Large intestine (tissue), 3 donors: ENCODE measurements around the gene C10orf90. TPM values are rescaled to one million over a fixed set of nuclear protein-coding genes. Genes with fewer than 3 reads are reported as not detected.

ENCODE experiments used
- DNase-seq, 2 donors: peaks; one replicate each; pipeline versions ENCODE4 v3.0.0 to v3.0.0-alpha.2; 2013
- H3K27ac ChIP-seq: one replicate; pipeline ENCODE4 v1.5.1; 2013; ENCODE audit warnings: low read length
- H3K27me3 ChIP-seq: 2 replicates; pipeline ENCODE4 v1.6.1; 2013; ENCODE audit warnings: low read length; ENCODE audit not compliant: control insufficient read depth, insufficient read depth
- H3K36me3 ChIP-seq: 2 replicates; pipeline ENCODE4 v1.6.1; 2013; ENCODE audit warnings: low read length; ENCODE audit not compliant: control insufficient read depth, insufficient read depth
- H3K4me1 ChIP-seq: one replicate; pipeline ENCODE4 v1.6.1; 2013; ENCODE audit warnings: low read length; ENCODE audit not compliant: control insufficient read depth, insufficient read depth
- H3K4me3 ChIP-seq: one replicate; pipeline ENCODE4 v1.5.1; 2013; ENCODE audit warnings: low read length
- H3K9me3 ChIP-seq: one replicate; pipeline ENCODE4 v1.6.1; 2013; ENCODE audit warnings: mild to moderate bottlenecking, low read depth, low read length, moderate library complexity; ENCODE audit not compliant: control insufficient read depth
- WGBS: methylation state at CpG from one replicate; pipeline ENCODE4 v1.1.5; 2013; ENCODE audit warnings: low lambda C conversion rate; ENCODE audit not compliant: insufficient coverage; 5-methylcytosine and 5-hydroxymethylcytosine counted together
- polyA plus RNA-seq: library from polyadenylated mRNA; unstranded; fragments of 120-200 nt; gene quantifications from one replicate; pipeline ENCODE4 v1.2.1, GENCODE V29; 2013

Gene C10orf90
- polyA plus RNA-seq, 1 donor, result not detected

DNA sequence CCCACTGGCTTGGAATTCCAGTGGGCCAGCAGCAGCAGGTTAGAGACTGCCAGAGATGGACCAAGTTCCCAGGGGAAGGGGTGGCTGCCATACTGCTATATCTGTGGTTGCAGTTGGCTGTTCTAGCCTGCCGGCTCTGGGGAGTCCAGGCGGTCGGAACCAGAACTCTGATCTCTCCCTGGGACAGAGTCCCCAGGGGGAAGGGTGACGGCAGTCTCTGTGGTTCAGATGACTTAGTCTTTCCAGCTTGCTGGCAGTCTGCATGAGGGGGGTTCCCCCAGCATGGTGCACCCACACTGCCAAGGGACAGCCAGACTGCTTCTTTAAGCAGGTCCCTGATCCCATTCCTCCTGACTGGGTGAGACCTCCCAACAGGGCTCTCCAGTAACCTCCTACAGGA, 82.5 kb downstream of the C10orf90 start:
- H3K27me3 ChIP-seq, result no peaks in the 10 kb centered on the region
- no peaks in the 10 kb centered on the region for H3K36me3 ChIP-seq
- no CpG with 5 or more reads among the region's 4 CpGs for WGBS
- no peaks in the 10 kb centered on the region for H3K4me1 ChIP-seq
- no peak overlapping the region for H3K27ac ChIP-seq
- no peak overlapping the region for H3K4me3 ChIP-seq
- H3K9me3 ChIP-seq, result no peaks in the 10 kb centered on the region
- DNase-seq, result no peak

DNA sequence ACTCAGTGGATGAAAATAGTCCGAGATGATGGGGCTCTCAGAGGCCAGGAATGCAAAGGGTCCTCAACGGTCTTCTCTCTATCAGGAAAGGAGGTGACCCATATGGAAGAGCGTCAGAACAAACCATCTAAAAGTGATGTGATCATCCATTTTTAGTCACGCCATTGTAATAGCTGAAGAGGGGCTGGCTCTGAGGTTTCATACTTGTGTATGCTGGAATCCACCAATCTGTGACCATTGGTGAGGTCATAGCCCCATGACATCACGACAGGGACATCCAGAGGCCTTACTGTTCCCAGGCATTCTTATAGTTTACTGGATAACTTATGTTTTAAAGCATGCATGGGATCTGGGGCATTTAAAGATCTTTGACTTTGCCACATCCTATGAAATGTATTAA, 83.6 kb downstream of the C10orf90 start:
- Histone ChIP-seq H3K36me3 (no peaks in the 10 kb centered on the region), H3K27me3 (no peaks in the 10 kb centered on the region), H3K9me3 (no peaks in the 10 kb centered on the region), H3K4me3 (no peak overlapping the region), H3K4me1 (no peaks in the 10 kb centered on the region), H3K27ac (no peak overlapping the region)
- 80% methylated on average over 1 of the region's 5 CpGs for WGBS
- DNase-seq, result no peak

DNA sequence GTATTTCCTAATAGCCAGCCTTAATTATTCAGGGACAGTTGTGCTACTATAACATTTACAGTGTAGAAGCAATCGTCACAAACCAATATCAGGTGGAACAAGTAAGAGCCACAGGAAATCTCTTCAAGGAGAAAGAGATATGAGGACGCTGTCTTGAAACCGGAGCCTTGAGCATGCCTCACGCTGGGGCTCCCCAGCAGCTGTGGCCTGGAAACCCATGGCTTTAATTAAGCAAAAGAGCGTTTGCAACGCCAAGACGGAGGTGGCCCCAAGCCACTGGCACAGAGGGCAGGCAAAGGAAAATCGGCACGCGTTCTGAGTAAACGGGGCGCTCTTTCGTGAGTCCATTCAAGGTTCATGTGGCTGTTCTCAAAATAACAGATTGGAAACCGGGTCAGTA, 84.4 kb downstream of the C10orf90 start:
- no peaks in the 10 kb centered on the region for H3K4me1 ChIP-seq
- no peak overlapping the region for H3K4me3 ChIP-seq
- DNase-seq, result no peak
- no peaks in the 10 kb centered on the region for H3K9me3 ChIP-seq
- no peaks in the 10 kb centered on the region for H3K27me3 ChIP-seq
- no CpG with 5 or more reads among the region's 14 CpGs for WGBS
- no peak overlapping the region for H3K27ac ChIP-seq
- H3K36me3 ChIP-seq, result no peaks in the 10 kb centered on the region

DNA sequence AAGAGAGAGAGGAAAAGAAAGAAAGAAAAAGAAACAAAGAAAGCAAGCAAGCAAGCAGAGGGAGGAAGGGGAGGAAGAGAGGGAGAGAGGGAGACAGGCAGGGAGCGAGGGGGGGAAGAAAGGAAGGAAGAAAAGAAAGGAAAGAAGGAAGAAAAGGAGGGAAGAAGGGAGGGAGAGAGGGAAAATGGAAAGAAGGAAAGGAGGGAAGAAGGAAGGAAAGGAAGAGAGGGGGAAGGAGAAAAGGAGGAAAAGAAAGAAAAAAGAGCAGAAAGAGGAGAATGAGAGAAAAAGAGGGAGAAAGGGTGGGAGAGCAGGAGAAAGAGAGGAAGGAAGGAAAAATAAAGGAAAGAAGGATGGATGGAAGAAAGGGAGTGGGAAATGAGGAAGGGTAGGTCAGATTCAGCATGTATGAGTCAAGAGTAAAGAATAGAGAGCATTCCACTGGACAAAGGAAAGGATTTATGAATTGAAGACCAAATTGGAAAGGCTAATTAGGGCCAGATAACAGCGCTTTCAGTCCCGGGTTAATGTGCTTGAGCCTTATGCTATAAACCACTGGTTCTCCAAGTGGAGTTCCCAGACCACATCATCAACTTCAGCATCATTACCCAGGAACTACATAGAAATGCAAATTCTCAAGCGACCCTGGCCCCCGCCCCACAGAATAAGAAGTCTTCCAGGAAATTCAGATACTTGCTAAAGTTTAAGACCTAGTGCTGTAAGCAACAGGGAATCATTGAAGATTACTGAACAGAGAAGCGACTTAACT, 85.1 kb downstream of the C10orf90 start:
- 80% methylated on average over 3 of the region's 6 CpGs for WGBS
- no peaks in the 10 kb centered on the region for H3K4me1 ChIP-seq
- H3K27ac ChIP-seq, result no peak overlapping the region
- H3K27me3 ChIP-seq, result no peaks in the 10 kb centered on the region
- H3K9me3 ChIP-seq, result no peaks in the 10 kb centered on the region
- DNase-seq, result no peak
- H3K4me3 ChIP-seq, result no peak overlapping the region
- no peaks in the 10 kb centered on the region for H3K36me3 ChIP-seq

DNA sequence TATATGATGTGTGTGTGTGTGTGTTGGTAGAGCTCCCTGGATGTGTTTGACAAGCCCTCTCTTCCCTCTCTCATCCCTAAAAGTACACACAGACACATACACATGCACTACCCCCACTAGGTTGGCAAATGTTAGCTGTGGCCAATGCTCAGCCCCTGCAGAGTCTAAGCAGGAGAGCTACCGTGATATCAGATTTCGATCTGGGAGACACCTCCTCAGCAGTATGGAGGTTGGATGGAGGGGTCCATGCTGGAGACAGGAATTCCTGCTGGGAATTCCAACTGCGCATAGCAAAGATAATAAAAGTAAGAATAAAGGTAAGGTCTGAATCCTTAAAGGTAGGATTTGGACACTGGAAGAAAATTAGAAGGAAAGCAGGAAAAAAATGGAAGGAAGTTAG, 85.7 kb downstream of the C10orf90 start:
- WGBS, result 44% methylated on average over 1 of the region's 3 CpGs
- DNase-seq, result no peak
- H3K27ac ChIP-seq, result no peak overlapping the region

DNA sequence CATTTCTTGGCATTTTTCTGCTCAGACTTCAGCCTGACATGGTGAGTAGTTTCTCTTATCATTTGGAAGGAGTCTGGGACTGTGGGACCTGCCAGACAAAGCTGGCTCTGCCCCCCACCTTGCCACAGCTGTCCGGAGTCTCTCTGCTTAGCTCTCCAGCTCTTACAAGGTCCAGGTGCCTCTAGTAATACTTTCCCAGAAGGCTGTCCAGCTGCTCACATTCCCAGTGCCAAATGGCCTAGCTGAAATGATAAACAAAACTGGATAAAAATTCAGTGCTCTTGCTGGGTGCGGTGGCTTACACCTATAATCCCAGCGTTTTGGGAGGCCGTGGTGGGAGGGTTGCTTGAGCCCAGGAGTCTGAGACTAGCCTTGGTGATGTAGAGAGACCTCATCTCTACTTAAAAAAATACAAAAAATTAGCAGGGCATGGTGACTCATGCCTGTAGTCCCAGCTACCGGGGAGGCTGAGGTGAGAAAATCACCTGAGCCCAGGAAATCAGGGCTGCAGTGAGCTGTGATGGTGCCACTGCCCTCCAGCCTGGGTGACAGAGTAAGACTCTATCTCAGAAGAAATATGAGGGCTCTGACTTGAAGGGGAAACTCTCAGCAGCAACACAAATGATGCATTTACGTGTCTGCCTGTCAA, 86.8 kb downstream of the C10orf90 start:
- H3K9me3 ChIP-seq, result no peaks in the 10 kb centered on the region
- no CpG with 5 or more reads among the region's 6 CpGs for WGBS
- no peak overlapping the region for H3K4me3 ChIP-seq

More for the DNA sequence above, 85.7 kb downstream of the C10orf90 start:
- no peaks in the 10 kb centered on the region for H3K36me3 ChIP-seq
- H3K4me3 ChIP-seq, result no peak overlapping the region
- no peaks in the 10 kb centered on the region for H3K9me3 ChIP-seq
- no peaks in the 10 kb centered on the region for H3K4me1 ChIP-seq
- H3K27me3 ChIP-seq, result no peaks in the 10 kb centered on the region

DNA sequence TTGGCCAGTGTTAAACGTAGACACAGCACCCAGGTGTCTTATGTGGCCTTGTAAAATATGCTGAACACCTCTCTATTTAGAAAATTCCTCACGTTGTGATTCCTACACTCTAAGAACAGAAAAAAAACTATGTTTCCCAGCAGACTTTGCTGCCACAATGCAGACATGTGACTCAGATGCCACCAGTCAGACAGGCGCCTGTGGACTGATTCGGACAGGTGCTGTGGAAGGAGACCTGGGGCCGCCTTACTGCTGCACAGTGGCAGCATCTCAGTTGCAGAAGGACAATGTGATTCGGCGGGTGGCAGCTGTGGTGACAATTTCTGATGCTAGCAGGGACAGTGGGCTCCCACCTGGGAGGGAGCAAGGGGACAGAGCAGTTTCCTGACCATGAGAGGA, 88.8 kb downstream of the C10orf90 start:
- no peaks in the 10 kb centered on the region for H3K36me3 ChIP-seq
- no peak overlapping the region for H3K4me3 ChIP-seq
- no peak overlapping the region for H3K27ac ChIP-seq
- H3K4me1 ChIP-seq, result no peaks in the 10 kb centered on the region
- no peaks in the 10 kb centered on the region for H3K27me3 ChIP-seq
- no peak for DNase-seq
- H3K9me3 ChIP-seq, result no peaks in the 10 kb centered on the region
- WGBS, result no CpG with 5 or more reads among the region's 7 CpGs

More for the DNA sequence above, 86.8 kb downstream of the C10orf90 start:
- Histone ChIP-seq H3K27me3 (no peaks in the 10 kb centered on the region), H3K4me1 (no peaks in the 10 kb centered on the region), H3K36me3 (no peaks in the 10 kb centered on the region), H3K27ac (no peak overlapping the region)
- DNase-seq, result no peak

DNA sequence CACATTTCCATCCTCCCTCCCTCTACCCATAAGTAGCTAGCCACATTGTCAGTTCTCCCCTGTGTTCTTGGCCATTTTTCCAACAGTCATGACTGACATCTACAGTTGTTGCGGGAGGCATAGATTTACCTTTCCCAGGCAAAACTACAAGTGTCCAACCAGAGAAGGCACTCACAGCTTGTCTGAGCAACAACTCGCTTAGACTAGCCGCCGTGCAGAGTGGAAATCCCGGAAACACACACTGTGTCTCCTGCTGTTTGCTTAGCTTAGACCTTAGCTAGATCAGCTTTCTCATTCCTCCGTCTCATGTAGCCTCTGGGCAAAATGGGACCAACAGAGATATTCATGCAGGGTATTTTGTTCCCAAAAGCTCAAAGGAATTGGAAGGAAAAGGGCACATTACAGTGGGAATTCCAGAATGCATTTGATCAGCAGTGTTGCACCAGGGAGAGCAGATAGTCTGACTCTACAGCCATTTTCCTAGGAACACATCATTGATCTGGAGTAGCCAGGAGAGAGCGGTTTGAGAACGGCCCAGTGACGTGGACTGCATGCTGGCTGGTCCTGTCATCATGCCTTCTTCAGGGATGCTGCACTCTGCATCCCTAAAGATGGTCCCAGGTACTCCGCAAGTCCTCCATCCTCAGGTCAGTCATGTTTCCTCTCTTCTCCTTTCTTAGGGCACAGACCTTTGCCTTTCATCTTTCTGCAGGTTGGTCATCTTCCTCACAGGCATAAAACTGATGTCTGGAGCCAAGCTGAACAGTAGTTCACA, 89.4 kb downstream of the C10orf90 start:
- H3K36me3 ChIP-seq, result no peaks in the 10 kb centered on the region
- DNase-seq, result no peak
- 60% methylated on average over 1 of the region's 10 CpGs for WGBS
- no peak overlapping the region for H3K4me3 ChIP-seq
- no peak overlapping the region for H3K27ac ChIP-seq
- H3K9me3 ChIP-seq, result no peaks in the 10 kb centered on the region
- no peaks in the 10 kb centered on the region for H3K27me3 ChIP-seq
- H3K4me1 ChIP-seq, result no peaks in the 10 kb centered on the region

DNA sequence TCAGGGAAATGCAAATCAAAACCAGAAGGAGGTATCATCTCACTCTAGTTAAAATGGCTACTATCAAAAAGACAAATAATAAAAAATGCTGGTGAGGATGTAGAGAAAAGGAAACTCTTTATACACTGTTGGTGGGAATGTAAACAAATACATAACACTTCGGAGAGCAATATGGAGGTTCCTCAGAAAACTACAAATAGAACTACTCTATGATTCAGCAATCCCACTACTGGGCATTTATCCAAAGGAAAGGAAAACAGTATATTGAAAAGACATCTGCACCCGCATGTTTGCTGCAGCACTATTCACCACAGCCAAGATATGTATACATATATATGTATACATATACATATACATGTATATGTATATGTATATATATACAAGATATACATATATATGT, 94.2 kb downstream of the C10orf90 start:
- no CpG with 5 or more reads among the region's 2 CpGs for WGBS
- no peak for DNase-seq
- H3K4me1 ChIP-seq, result no peaks in the 10 kb centered on the region
- H3K36me3 ChIP-seq, result no peaks in the 10 kb centered on the region
- no peak overlapping the region for H3K4me3 ChIP-seq
- no peaks in the 10 kb centered on the region for H3K9me3 ChIP-seq
- H3K27ac ChIP-seq, result no peak overlapping the region
- H3K27me3 ChIP-seq, result no peaks in the 10 kb centered on the region
